Suppressor macrophage (primary cell): ENCODE measurements around the gene PRICKLE1.
A peak's percentile ranks its signal among the peaks of the same experiment; 100 is the strongest.

Source experiments
- DNase-seq, 4 experiments: peaks; one replicate each; pipeline ENCODE4 v3.0.0-alpha.2; 2020 to 2022
- total RNA-seq, 17 experiments: gene quantifications; one replicate each; lab custom pipeline; 2026; ENCODE audit warnings: mixed read lengths in 6 of 17, inconsistent platforms in 3 of 17; lab: John Stamatoyannopoulos, UW

PRICKLE1 gene
- total RNA-seq, result 0.10 to 5.6 (median 0.76) reads per million in 17 experiments

DNA sequence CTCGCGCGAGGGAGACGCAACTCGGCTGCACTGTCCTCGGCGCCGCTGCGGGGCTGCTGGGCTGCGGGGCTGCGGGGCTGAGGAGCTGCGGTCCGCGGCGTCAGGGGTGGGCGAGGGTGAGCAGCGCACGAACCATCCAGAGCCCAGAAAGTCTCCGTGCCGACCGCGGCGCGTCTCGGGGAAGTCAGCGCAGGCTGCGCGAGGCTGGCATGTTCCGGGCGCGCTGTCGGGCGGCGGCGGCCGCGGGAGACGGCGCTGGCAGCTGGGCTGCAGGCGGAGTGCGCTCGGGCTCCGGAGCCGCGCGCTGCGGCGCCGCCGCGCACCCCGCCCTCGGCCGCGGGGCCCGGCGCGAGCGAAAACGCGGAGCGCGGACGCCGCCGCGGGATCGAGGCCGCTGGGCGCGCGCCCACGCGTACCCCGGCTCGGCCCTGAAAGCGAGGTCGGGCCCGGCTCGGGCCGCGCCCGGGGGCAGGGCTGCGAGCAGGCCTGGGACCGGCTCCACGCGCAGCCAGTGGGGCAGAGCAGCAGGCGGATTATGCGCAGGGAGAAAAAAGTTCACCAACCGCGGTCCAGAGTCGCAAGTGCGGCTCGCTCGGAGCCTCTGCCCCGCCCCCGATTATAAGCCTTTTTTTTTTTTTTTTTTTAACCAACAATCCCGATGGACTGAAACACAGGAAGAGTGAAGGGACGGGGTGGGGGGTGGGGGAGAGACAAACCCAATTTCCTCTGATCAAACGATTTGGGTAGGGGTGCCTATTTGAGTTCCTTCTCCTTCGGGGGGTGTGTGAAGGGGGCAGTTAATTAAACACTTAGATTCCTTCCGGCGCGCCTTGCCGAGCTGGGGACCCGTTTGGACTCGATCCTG is at the start of gene PRICKLE1:
TSS of gene PRICKLE1 (minus strand) at position 282 of the 865 bp plus-strand sequence. CDS start 117,230 bp downstream, outside the sequence.
- DNase-seq, result peak; percentile 61 to 86 (median 70)

DNA sequence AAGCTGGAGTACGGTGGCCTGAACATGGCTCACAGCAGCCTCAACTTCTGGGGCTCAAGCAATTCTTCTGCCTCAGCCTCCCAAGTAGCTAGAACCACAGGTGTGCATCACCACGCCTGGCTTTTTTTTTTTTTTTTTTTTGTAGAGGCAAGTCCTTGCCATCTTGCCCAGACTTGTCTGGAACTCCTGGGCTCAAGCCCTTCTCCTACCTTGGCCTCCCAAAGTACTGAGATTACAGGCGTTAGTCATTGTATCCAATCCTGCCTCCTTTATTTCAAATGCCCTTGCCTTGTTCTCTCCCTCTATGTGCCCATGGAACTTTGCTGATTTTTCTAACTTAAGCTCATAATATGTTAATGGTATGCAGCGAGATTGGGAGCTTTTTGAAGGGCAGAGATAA is 49.2 kb upstream of the PRICKLE1 start:
- DNase-seq, result no peak

DNA sequence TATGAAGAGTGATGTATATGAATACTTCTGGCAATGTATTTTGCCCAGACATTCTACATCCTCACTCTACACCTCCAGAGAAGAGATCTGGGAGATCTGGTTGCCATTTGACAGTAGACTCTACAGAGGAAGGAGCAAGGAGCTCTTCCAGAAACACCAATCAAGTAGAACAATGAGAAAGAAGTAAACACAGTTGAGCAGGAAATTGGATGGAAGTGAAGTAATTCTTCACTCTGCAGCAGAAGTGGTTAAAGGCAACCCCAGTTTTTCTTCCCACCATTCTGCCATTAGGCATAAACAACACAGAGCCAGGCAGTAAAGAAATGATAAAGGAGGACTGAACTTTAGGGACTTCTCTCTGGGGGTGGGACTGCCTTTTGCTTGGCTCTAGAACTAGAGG is 48.5 kb upstream of the PRICKLE1 start:
- DNase-seq, result no peak

DNA sequence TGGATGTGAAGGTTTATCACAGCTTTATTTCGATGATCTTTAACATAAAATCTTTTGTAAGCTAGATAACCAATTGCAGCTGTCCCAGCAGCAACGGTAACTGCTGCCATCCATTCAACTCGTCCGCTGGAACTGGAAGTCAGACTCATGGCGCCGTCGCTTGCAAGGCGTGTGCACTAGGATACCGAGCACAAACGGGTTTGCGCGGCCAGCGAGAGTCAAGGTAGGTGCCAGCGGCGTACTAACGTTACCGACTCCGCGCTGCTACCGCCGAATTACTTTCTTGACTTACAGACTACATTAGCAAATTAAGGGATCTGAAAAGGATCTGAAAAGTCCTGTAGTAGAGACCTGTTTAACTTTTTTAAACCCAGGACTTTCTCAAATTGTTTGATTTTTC is 47.4 kb upstream of the PRICKLE1 start:
- DNase-seq, result no peak

DNA sequence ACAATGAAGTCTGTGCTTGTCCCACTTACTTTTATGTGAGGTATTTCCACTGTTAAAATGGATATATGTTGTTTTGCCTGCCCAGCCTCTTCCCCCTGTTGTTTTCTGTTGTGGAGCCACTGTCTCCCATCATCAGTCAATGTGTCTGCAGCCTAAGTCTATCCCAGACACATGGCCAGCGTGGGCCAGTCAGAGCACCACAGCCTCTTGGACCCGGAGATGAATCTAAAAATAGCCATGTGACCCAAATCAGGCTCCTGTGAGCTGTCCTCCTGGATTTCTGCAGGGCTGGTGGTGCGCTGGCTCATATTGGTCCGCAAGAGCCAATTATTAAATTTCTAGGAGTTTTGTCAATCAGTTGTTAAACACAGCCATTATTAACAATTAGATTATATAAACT is 44.0 kb upstream of the PRICKLE1 start:
- no peak for DNase-seq

DNA sequence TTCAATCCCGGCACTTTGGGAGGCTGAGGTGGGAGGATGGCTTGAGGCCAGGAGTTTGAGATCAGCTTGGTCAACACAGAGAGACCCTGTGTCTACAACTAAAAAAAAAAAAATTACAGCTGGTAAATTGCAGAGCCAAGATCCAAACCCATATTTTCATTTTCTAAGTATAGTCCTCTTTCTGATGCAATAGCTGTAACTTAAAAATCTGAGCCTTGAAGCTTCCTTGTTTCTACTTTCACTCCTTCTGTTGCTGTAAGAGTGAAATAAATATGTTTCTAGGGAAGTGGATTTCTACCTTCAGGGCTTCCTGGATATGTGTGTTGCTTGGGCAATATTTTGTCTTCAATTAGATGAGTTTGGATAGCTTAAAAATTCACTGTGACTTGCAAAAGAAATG is 42.0 kb upstream of the PRICKLE1 start:
- DNase-seq, result peak in 3 of 4 experiments; percentile 3 to 59 (median 43)

DNA sequence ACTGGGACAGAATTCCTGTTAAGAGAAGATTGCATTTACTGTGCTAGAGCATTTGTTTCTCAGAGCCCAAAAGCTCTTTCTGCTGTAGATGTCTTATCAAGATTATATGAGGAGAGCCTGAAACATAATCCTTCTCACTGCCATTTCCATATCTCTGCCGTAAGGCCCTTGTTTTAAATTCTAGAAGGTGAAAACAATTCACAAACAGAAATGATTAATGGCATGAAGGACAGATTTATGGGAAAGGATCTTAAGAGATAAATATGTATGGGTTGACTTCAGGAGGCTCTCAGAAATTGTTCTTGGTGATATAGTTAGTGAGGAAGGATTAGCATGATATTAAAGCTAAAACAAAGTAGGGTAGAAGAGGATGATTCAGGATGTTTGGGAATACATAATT is 40.8 kb upstream of the PRICKLE1 start:
- DNase-seq, result no peak

DNA sequence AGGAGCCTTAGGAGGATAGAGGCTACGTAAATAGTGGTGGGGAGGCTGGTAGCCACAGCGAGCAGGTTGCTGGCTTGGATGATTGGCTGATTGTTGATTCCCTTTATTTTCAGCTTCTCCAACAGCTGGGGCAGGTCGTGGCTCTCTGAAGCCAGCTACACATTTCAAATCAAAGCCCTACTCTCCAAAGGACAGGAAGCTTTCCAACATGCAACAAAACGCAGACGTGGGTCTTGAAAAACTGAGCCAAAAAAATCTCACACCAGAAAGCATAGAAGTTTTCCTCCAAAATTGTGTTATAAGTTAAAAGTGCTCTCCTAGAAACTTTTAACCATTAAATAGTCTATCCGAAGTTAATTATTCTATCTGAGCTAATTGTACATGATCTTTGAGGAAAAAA is 37.6 kb upstream of the PRICKLE1 start:
- no peak for DNase-seq

DNA sequence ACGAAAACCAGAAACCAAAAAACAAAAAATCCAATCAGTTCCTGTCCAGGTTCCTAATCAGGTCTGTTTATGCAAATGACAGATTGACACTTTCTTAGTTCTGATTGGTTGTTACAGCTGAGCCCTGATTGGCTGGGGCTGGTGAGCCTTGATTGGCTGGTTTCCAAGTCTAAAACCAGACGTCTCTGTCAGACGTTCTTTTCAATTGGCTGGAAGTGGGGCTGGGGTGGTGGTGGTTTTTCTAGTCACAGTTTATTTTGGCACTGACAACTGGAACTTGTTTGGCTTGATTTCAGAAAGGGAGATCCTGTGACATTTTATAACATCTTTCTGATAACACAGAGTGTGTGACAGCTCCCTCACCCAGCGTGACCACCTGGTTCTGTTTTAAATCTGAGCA is 36.1 kb upstream of the PRICKLE1 start:
- DNase-seq, result no peak

DNA sequence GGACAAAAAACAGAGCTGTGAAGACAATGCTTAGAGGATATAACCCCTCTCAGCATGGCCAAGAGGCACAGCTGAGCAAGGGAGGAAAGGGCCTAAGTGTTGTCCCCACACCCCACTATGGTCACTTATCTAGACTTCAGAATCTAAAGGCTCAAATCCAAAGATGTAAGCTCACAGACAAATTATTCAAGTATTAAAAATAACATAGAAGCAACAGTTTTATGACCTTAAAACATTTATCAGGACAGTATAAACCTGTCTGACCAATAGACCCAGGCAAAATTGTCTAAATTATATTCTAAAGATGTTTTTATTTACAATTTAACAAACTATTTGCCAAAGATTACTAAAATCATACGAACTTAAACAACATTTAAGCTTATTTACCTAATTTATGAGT is 28.1 kb upstream of the PRICKLE1 start:
- DNase-seq, result no peak

DNA sequence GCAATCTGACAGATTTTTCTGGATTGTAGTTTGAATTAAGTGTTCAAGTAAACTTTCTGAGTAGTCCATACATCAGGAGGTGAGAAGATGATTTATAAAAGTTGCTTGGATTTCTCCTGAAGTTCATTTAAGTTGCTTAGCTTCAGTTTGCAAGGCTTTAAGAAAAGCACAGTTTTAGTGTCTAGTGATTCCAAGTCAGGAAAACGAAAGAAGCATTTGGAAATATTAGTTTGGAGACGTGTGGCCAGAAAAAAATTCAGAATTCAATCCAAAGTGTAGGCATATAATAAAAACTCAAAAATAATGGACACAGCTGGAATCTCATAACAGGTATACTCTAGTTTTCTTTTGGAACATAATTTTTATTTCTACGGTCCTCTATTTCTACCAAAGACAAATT is 25.5 kb upstream of the PRICKLE1 start:
- no peak for DNase-seq

DNA sequence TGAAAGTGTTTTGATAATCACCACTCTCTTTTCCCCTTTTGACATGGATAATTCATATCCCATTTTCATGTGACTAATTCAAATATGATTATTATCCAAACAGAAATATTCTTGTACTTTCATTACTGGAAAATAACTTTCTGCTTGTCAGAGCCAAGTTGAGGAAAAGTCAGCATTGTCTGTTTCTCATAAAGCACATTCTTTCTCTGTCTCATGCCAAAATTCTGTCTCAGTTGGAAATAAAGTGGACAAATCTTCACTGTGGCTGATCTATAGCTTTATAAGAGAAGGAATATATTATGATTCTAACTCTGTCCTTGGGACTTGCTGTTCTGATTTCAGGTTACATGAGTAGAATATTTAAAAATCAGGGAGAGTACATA is 22.7 kb upstream of the PRICKLE1 start:
- no peak for DNase-seq

DNA sequence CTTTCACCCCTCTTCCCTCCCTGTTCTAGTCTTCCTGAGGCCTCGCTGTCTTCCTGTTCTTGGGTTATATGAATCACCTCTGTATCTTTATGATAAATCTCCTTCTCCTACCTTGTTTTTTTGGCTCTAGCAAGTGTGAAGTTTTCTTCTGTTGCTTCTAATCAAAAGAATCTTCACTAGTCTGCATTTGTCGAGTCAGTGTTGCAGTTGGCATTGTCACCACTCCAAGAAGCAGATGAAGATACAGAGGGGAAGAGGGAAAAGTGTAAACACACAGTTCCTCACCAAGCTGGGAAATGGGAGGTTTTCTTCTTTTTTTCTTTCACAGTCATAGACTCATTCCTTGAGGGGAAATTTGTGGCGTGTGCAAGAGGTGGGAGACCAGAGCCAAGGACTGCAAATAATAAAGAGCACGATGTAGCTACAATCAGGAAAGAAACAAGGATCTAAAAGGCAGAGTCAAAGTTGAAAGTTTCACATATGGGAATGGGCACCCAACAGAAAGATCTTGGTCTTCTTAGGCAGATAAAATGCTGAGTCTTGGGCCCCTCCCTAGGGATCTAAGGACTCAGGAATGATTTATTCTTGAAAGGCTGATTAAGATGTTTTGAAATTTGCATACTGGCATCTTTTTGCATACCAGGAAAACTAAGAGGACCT is 22.2 kb upstream of the PRICKLE1 start:
- no peak for DNase-seq

DNA sequence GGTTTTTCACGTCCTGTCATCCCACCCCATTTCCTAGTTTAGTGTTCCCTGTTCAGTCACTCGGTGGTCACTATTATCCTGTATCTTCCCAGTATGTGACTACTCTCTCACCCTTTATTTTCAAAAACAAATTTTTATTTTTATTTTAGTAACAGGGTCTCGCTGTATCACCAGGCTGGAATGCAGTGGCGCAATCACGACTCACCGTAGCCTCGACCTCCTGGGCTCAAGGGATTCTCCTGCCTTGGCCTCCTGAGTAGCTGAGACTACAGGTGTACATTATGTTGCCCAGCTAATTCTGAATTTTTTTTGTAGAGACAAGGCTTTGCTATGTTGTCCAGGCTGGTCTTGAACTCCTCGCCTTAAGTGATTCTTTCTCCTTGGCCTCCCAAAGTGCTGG is 20.1 kb upstream of the PRICKLE1 start:
- DNase-seq, result no peak

DNA sequence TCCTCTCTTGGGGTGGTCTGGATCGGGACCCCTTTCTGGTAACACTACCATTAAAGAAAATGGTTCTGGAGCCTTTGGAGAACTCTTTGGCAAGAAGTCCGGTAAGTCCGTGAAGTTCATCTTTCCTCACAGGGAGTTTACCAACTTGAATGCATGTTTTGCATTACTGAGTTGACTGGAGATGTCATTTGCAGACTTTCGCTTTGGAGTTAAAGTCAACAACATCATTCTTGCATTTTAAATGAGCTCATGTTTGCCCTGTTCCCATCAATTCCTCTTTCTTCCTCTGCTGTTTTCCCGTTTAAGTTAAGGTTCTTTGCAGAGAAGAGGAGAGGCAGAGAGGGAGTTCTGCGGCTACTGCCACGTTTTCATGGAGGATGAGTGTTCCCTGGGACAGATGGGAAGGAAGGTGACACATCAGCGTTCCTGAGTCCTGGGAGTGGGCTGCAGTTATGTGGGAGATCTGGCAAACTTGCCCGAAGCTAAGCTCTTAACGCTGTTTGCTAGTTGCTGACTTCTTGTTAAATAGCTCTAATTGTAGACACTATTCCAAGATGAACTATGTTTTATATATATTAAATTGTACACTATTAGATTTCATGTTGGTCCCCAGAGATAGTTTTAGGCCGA is 18.8 kb upstream of the PRICKLE1 start:
- DNase-seq, result no peak

DNA sequence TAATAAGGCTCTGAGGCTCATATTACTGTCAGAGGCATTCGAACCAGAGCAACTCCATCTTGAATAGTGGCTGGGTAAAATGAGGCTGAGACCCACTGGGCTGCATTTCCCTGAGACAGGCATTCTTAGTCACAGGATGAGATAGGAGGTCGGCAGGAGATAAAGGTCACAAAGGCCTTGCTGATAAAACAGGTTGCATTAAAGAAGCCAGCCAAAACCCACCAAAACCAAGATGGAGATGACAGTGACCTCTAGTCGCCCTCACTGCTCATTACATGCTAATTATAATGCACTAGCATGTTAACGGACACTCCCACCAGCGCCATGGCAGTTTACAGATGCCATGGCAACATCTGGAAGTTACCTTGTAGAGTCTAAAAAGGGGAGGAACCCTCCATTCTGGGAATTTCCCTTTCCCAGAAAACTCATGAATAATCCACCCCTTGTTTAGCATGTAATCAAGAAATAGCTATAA is 18.1 kb upstream of the PRICKLE1 start:
- DNase-seq, result no peak

DNA sequence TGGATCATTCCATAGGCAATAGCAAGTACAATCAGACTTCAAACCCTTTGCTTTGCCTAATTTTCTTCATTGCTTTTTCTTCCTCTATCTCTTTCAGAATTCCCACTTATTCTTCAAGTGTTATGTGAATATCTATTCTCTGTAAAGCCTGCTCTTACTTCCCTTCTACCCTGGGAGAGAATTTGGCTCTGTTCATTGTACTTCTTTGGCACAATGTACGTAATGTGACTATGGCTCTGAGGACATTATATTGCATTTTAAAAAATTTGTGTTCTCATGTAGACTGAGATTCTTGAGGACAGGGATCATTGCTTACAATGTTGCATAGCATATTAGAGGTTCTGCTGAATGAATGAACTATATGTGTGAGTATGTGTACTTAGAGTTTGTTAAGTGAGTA is 16.9 kb upstream of the PRICKLE1 start:
- no peak for DNase-seq

DNA sequence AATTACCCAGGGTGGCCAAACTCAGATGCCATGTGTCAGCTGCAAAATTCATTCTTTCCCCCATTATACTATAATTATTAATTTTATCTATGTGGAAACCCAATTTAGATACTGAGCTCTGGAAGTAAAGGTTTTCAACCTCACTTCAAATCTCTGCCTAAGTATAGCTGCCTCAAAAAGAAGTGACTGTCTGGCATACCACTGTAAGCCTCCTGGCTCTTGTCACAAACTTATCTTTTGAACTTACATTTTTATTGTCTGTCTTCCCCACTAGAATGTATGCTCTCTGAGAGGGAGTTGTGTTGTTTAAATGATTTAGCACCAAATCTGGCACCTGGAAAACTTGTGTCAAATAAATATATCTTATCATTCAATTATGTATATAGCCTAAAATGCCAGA is 16.1 kb upstream of the PRICKLE1 start:
- DNase-seq, result no peak

DNA sequence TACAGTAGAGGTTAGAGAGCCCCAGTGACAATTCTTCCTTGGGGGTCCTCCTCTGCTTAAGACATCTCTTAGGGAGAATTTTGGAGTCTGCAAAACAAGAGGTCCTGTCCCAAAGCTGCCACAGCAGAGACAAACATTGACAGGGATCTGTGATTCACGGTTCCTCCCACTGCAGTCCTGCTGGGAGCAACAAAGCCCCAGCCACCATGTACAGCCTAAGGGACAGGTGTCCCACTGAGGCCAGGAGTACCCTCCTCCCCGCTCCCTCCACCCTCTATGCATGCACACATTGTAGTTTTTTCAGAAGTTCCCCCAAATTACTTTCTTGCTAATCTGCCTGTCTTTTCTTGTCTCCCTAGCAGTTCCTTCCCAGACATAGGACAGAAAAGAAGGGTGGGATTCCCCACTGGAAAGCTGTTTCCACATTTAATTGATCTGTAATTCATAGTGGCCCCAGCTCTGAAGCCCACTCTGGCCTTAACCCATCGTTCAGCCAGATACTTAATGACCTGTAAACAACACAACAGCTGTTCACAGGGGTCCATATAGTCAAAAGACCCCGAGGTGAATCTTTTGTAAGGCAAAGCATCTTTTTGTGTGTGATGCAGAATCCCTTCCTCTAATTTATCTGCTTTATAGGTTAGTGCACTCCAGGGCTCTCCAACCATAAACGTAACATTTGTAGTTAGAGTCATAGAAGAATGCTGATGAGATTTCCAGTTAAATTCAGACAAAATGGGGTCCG is 13.9 kb upstream of the PRICKLE1 start:
- no peak for DNase-seq

DNA sequence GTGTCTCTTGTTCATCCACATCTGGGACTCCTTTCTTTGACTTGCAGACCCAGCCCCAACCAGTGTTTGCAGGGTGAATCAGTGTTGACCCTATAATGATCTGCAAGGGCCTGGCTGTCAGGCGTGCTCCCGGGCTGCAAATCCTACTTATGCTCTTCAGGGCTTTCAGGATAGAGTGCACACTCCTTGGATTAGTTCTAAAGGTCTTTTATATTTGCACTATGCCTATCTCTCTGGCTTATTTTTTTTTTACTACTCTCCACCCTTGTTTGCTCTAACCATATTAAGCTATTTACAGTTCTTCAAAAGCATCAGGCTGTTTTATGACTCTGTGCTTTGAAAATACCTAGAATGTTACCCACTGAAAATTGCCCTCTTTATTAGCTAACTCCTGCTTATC is 4.3 kb upstream of the PRICKLE1 start:
- no peak for DNase-seq

DNA sequence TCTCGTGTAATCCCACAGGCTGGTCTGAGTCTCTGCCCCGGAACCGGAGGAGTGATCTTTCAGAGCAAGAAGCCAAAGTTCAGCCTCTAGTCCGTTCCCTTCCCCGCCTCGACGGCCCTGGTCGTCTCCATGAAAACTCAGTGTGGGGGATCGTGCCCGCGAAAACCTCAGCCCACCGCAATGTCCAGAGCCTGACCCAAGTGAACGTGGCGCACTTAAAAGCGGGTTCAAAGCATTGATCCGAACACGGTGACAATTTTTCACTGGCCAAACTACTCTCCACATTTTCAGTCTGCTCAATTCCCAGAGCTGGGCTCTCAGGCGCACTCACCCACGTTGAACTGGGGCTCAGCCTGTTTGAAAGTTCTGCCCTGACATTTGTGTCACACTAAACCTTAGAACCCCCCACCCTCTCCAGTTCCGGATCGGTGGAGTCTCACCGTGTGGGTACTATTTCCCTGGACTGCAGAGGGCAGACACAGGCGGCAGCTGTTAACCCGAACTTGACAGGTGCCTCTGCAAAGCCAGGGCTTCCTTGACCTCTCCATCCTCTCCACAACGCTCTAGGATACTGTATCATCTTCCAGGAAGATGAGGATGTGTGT is 886 bp upstream of the PRICKLE1 start:
- peak in 3 of 4 experiments; percentile 6 to 25 (median 19) for DNase-seq
